ENCODE measurements around the gene SEPTIN7.

The SEPTIN7 gene

GRCh38 chr7:35823440-35823839, 22.6 kb downstream of the SEPTIN7 start:
- Histone ChIP-seq H3K4me3 (replicated peaks; ENCODE audit: low read depth, low read length) (no peak overlapping the region), H3K36me3 (ENCODE audit: control insufficient read depth, insufficient read depth, low read length) (no peaks in the 10 kb centered on the region), H3K27me3 (replicated peaks; ENCODE audit: control insufficient read depth, insufficient read depth, low read length) (no peaks in the 10 kb centered on the region)
- no peak for TF ChIP-seq CTCF (IDR thresholded peaks at IDR 0.05; ENCODE audit: insufficient read depth, low read length, poor library complexity, severe bottlenecking)
- no peak for DNase-seq (ENCODE audit: extremely low read depth, insufficient read length)

GRCh38 chr7:35825974-35826373, 25.1 kb downstream of the SEPTIN7 start:
- TF ChIP-seq CTCF (IDR thresholded peaks at IDR 0.05; ENCODE audit: insufficient read depth, low read length, poor library complexity, severe bottlenecking), result no peak
- DNase-seq (ENCODE audit: extremely low read depth, insufficient read length), result no peak
- no peaks in the 10 kb centered on the region for H3K27me3 ChIP-seq (replicated peaks; ENCODE audit: control insufficient read depth, insufficient read depth, low read length)
- no peaks in the 10 kb centered on the region; the same call in 1 of the 2 replicates for H3K36me3 ChIP-seq (ENCODE audit: control insufficient read depth, insufficient read depth, low read length)
- no peak overlapping the region for H3K4me3 ChIP-seq (replicated peaks; ENCODE audit: low read depth, low read length)

GRCh38 chr7:35826751-35827150, 25.9 kb downstream of the SEPTIN7 start:
- no peaks in the 10 kb centered on the region for H3K27me3 ChIP-seq (replicated peaks; ENCODE audit: control insufficient read depth, insufficient read depth, low read length)
- TF ChIP-seq CTCF (IDR thresholded peaks at IDR 0.05; ENCODE audit: insufficient read depth, low read length, poor library complexity, severe bottlenecking), result no peak
- no peak overlapping the region for H3K4me3 ChIP-seq (replicated peaks; ENCODE audit: low read depth, low read length)
- H3K36me3 ChIP-seq (ENCODE audit: control insufficient read depth, insufficient read depth, low read length), result no peaks in the 10 kb centered on the region; the same call in 1 of the 2 replicates
- DNase-seq (ENCODE audit: extremely low read depth, insufficient read length), result no peak

- no peak for DNase-seq (ENCODE audit: extremely low read depth, insufficient read length)
- Histone ChIP-seq H3K4me3 (replicated peaks; ENCODE audit: low read depth, low read length) (no peak overlapping the region), H3K36me3 (ENCODE audit: control insufficient read depth, insufficient read depth, low read length) (no peaks in the 10 kb centered on the region; the same call in none of the 2 replicates), H3K27me3 (replicated peaks; ENCODE audit: control insufficient read depth, insufficient read depth, low read length) (no peaks in the 10 kb centered on the region)
- no peak for TF ChIP-seq CTCF (IDR thresholded peaks at IDR 0.05; ENCODE audit: insufficient read depth, low read length, poor library complexity, severe bottlenecking)
Observed at GRCh38 chr7:35828817-35829216, 28.0 kb downstream of the SEPTIN7 start.

- TF ChIP-seq CTCF (IDR thresholded peaks at IDR 0.05; ENCODE audit: insufficient read depth, low read length, poor library complexity, severe bottlenecking), result no peak
- no peak for DNase-seq (ENCODE audit: extremely low read depth, insufficient read length)
- H3K27me3 ChIP-seq (replicated peaks; ENCODE audit: control insufficient read depth, insufficient read depth, low read length), result no peaks in the 10 kb centered on the region
- H3K36me3 ChIP-seq (ENCODE audit: control insufficient read depth, insufficient read depth, low read length), result no peaks in the 10 kb centered on the region; the same call in none of the 2 replicates
- no peak overlapping the region for H3K4me3 ChIP-seq (replicated peaks; ENCODE audit: low read depth, low read length)
Observed at GRCh38 chr7:35831208-35831607, 30.4 kb downstream of the SEPTIN7 start.

Data from GM06990 (cell line).